Daoy (cell line): Measurements from ENCODE around the gene AP1G2. TPM values are rescaled to one million over a fixed set of nuclear protein-coding genes. Genes with fewer than 3 reads are reported as not detected.
A peak's percentile ranks its signal among the peaks of the same experiment; 100 is the strongest.

Source experiments
- DNase-seq: peaks from one replicate; pipeline ENCODE4 v3.0.0-alpha.2; 2015; ENCODE audit warnings: low read depth
- total RNA-seq: library from RNA; depleted of rRNA; stranded (reverse); fragments of >200 nt; shearing (Covaris generic); gene quantifications from 2 replicates; pipeline ENCODE4 v1.2.3, GENCODE V29; 2014

The AP1G2 gene
- total RNA-seq, 1 experiment from 2014 or later, result 10.2 TPM

DNA sequence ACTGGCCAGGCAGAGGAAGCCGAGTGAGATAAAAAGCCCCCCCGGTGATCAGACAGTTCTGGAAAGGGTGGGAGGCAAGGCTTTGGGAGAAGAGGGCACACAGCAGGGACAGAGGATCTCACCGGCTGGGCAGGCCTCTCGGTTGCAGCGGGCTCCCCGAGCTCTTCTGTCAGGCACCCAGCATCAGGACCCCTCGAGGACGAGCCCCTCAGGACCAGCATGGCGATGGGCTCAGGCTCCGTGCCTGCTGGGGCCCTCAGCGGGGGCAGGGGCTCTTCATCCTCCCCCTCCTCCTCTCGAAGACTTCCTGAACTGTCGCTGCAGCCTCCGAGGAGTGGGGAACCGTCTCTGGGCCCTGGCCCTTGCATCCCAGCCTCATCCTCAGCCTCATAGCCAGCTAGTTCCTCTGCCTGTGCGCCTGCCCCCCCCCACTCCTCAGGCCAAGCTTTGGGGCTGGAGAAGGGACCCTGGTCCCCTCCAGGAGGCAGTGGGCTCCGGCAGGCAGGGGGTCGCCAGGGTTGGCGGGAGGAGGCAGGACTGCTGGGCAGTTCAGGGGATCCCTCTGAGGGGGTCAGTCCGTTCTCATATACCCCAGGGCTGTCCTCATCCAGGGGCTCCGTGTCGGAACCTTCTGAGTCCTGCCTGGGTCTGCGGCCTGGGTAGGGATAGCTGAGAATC, 3.4 kb upstream of the AP1G2 start:
- no peak for DNase-seq

DNA sequence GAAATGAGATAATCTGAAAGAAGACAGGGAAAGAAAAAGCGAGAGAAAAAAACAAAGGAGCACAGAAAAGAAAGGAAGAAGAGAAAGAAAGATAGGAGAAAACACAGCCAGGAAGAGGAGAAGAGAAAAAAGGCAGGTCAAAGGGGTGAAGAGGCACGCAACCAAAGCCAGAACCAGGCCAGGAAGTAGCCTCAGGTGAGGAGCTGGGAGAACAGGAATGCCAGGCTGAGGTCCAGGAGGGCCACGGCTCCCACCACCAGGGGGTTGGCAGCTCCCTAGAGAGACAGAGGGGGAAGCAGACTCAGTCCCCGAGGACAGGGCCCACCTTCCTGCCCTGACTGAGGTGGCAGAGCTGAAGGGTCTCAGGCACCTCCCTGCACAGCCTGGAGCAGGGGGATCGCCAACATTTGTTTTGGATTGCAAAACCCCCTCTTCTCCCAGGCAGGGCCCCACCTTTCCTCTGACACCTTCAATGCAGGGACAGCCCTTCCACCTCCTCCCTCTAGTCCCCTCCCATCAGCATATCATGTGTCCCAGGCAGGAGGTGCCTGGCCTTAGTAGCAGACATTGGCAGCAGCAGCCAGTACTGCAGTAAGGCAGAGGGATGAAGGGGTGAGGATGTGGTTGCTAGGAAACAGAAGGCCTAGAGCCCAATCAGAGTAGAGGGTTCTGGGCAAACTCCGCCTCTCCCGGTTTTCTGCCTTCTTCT, 2.0 kb upstream of the AP1G2 start:
- DNase-seq, result peak; percentile 37

DNA sequence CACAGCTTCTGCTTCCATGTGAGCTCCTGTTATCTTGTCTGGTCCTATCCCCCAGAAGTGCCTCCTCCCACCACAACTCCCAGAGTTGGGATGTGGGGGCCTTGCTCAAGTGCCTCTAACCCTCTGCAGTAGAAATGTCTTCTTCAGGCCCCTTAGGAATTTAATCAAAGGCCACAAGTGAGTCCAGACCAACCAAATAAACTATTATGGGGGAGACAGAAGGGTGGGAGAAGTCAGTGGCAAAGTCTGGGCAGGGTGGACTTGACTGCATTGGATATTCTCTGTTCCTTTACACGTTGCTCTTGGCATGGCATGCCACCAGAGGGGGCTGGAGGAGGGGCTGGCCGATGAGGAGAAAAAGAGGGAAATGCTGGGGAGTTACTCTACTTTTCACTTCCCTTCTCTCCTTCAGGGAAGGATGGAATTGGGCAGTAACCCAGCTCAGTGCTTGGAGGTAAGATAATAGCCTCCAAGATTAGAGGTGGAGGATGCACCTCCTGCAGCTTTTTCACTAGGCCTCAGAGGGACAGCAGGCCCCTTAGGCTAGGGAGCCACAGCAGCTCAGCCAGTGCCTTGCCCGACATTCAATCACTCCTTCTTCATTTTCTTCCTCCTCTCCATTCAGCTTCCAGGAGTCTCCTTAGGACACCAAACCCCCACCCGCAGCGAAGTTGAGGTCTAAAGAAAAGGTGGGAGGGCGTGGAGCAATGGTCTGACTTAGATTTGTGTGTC, 1.2 kb upstream of the AP1G2 start:
- DNase-seq, result no peak

DNA sequence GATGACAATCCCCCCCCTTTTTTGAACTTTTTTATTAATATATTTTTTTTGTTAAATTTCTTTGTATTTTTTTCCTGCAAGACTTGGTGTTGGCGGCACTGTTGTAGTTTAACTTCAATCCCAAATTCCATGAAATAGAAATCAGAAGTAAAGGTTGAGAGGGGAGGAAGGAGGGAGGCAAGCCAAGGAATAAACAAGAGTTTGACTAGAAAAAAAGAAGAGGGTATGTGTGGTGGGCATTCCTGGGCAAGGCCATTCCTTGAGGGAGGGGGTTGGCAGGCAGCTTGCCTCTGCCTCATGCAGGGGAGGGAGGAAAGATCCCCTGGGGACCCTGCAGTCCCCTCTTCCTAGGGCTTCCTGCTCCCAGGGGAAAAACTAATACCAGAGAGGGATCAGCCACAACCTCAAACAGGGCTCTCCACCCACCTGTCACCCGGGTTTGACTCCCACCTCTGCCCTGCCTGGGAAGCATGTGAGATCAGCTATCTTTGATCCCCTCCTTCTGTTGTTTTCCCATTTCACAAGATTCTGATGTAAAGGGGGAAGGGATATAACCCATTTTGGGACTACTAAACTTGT, 519 bp upstream of the AP1G2 start:
- DNase-seq, result no peak

DNA sequence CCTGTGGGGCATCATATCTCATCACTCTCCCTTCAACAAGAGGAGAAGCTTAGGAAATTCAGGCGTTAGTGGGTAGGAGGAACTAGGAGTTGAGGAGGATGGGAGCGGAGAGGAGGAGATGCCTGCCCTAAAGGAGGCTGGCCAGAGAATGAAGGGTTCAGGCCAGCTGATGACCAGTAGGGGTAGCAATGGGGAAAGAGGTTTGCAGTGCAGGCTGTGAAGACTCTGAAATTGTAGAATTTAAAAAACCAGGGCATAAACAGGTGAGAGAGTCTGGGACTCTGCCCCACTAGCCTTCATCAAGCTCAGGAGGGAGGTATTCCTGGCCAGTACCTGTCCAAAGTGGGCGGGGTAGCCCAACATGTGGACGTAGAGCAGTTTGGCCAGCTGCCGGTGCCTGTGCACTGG, 809 bp downstream of the AP1G2 start:
- no peak for DNase-seq

DNA sequence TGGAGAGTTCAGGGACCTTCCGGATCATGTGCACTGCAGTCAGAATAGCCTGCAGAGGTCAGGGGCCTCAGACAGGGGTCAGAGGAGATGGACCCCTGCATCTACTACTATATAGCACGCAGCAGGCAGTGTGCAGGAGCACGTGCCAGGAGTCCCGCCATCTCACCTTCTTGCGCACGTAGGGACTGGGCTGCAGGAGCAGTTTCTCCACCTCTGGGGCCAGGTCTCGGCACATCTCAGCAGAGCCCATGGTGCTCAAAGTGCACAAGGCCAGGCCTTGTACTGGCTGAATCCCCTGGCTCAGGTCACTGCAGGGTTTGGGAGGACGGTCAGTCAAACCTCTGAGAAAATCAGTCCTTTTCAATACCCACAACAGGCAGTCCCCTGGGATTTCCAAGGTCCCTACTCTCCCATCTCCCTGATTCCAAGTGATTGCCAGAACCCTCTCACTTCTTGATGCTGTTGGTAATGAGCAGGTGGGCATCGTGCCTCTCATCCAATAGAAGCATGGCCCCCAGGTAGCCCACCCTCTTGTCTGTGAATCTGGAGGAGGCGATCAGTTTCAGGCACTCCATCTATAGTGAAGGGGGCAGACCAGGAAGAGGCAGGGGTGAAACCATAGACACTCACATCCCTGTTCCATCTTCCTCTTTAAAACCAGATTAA, 1.3 kb downstream of the AP1G2 start:
- no peak for DNase-seq

DNA sequence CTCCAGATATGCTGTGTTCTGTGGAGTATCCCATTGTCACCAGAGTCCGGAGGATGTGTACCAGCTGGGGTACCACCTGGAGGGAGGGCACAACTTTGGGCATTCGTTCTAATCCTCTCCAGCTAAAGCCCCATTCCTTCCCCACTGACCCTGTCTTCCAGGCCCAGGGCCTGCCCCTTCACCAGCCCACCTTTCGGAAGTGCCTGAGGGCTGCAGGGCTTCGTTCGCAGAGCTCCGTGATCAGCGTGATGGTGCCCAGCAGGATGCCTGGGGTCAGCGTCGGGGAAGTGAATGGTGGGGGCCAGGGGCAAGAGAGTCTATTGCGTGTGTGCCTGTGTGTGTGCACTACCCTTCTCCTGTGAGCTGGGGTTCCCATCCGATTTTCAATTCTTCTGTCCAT, 2.0 kb downstream of the AP1G2 start:
- no peak for DNase-seq

DNA sequence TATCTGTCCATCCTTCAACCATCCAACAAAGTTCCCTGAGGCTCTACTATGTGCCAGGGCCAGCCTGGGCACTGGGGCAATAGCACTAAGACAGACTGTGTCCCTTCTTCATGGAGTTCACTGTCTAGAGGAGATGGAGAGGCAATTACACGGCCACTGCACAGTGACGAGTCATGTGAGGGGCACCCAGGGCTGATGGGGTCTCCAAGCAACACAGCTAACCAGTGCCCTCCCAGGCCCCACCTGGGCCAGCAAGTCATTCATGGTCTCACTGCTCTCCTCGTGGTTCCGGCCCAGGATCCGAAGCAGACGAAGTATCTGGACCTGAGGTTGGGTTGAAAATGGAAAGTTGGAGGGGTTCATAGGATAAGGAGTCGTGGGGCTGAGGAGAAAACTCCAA, 2.7 kb downstream of the AP1G2 start:
- no peak for DNase-seq

DNA sequence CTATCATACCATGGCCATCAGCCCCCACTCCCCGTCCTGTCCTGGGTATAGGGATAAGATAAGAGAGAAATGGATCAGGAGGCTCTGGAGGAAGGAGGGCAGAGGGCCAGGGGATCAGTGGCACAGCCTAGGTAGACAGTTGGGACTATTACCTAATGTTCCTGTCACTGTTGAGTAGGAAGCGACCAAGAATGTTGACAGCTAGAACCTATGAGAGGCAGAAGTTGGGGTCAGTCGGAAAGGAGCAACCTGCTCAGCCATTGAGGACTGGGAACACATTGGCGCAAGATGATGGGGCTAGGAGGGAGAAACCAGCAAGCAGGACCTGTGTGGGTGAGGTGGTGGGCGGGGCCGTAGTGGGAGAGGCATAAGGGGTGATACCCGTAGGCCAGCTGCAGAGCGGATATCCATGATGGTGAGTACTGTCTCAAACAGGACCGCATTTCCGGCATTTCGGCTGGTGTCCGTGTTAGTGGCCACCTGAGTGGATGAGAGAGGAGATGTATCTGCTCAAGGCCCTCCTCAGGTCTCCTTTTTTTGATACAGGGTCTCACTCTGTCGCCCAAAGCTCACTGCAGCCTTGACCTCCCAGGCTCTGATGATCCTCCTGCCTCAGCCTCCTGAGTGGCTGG, 3.3 kb downstream of the AP1G2 start:
- DNase-seq, result no peak

DNA sequence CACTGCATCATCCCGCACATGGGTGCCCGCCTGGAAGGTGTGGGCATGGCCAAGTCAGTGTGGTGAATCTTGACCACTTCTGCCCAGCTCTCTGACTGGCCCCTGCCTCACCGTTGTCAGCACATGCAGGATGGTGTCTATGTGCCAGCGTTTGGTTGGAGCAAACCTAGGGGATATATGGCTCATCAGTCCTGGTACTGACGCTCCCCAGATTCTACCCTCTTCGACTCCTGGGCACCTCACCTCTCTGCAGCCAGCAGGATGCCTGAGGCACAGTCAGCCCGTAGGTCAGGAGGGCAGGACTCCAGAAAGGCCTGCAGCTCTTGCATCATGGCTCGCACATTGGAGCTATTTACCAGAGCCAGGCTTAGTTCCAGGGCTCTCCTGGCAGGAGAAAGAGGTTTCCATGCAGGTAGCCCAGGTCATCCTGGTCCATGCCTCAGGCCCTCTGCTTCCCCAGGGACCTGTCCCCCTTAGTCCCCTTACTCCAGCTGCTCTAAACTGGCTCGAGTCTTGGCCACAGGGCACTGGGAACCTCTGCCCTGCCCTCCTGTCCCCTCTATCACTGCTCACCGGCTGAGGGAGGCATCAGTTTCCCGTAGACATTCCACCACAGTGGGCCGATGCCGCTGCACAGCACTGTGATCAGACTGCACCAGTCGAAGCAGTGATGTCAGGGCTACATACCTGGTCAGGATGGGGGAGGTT, 4.0 kb downstream of the AP1G2 start:
- no peak for DNase-seq

DNA sequence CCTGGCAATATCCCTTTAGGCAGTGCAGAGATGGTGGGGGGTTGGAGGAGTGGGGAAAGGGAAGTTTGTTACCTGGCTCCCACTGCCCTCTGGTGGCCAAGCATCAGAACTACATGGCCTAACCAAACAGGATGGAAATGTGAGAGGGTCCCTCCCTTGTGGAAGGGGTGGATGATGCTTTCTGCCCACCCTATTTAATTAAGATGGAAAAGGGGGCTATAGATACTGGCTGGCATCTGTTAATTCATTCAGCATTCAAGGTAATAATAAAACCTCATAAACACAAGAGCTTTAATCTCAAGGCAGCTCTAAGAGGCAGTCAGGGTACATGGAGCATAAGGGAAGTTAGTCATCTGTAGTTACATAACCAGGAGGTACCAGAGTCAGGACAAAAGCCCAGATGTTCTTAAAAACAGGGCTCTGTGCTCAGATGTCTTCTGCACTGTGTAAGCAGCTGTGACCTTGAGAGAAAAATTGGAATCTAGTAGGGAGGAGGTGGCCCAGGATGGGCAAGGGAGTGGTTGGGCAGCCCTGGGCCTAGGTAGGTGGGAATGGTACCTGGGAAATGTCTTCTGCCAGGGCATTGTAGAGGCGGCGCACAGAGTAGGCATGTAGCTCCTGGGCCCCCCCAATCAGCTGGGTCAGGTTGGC, 4.6 kb downstream of the AP1G2 start:
- DNase-seq, result peak; percentile 67

DNA sequence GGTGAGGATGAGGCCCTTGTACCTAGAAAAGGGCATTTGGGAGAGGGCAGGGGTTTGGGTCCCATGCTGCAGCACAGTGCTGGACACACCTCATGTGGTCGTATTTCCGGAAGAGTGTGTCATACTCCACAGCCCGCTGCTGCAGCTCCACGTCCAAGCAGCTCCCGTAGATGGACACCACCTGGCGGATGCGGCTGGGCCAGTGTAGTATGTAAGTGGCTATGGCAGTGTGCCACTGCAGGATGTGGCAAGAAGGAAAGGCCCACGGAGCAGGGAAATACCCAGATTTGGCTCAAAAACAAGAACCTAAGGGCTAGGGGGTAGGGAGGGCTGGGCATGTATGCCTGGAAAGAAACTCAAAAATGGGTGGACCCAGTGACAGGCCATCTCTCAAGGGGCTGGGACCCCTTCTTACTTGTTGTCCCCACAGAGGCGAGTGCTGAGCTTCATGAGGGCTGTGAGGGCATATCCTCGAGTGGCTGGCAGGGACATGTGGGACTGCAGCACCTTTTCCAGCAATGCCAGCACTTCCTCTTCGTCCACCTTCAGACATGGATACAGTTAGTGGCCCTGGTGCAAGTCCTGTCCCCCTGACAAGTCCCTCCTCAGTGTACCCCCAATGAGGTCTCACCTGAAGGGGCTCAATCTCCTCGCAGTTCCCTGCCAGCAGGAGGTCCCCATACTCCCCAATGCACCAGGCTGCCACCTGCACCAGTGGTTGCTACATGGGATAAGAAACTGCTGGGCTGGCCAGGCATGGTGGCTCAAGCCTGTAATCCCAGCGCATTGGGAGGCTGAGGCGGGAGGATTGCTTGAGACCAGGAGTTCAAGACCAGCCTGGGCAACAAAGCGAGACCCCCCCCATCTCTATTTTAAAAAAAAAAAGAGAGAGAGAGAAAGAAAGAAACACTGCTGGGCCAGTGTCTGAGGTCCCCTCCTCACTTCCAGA, 5.4 kb downstream of the AP1G2 start:
- peak; percentile 93 for DNase-seq

DNA sequence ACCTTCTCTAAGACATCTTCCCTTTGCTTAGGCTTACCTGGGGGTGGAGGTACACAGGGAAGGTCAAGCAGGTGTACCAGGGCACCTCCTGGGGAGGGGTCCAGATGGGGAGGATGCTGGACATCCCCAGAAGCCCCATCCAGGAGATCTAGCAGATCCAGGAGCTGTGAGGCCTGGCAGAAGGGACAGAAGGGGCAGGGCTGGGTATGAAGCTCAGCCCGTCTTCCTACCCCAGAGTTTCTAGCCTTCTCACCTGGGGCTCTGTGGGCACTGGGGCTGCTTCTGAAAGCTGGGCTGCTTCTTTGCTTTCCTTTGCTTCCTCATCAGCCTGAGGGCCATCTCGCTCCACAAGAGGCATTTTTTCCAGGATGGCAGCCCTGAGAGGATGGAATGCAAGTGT, 6.3 kb downstream of the AP1G2 start:
- no peak for DNase-seq

DNA sequence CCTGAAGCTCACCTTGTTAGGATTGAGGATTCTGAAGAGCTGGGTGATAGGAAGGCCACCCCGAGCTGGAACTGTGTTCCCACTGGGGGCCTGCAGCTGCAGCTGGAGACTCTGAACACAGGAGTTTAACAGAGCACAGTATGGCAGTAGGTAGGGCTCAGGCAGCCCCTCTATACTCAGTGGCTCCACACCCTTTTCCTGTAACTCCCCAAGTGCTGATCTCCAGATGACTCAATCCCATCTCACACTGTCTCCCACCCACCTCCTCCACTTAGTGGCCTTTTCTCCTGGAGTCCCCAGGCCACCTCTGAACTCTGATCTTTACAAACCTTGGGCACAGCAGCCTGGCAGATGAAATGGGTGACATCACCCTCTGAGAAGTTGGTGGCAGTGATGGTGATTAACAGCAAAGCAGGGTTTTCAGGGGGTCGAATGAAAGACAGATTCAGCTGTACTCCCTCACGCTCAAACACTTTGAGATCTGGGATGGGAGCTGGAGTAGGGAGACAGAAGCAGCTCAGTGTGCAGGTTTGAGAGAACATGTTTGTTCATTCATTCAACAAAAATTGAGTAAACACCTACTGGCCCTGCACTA, 7.6 kb downstream of the AP1G2 start:
- DNase-seq, result no peak

DNA sequence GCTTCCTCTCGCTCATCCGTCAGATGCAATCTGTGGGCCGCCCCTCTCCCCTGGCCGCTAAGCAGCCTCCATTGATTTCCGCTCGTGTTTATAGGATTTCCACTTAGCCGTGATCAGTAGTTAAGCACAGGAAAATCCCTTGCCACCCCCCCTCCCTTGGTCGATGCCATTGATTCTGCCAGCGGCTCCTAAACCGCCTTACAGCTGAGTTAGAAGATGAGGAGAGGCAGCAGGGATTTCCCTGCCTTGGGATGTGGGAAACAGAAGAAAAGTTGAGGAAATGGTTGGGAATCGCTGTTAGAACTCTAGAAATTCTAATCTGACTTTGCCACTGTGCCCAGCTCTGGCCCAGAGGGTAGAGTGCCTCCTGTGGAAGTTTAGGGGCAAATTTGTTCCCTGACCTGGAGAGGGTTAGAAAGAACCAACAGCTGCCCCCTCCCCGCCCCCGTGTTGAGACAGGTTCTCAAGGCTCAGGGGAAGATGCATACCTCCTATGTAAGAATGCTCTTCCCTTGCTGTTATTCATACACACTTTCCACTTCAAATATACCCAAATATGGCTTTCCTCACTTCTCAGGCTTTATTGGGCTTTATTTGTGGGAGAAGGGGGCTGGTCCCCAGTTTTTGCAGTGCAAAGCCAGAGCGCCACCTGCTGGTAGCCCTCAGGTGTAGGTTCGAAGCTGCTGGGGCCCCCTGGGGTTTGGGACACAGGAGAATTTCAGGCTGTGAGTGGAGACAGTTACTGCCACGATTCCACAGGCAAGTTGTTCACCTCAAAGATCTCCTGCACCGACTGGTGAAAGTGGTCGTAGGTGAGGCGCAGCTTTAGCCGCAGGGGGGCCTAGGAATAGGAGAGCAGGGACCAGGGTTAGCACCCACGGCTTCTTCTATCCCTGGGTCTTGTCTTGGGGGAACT, 8.3 kb downstream of the AP1G2 start:
- peak; percentile 64 for DNase-seq

DNA sequence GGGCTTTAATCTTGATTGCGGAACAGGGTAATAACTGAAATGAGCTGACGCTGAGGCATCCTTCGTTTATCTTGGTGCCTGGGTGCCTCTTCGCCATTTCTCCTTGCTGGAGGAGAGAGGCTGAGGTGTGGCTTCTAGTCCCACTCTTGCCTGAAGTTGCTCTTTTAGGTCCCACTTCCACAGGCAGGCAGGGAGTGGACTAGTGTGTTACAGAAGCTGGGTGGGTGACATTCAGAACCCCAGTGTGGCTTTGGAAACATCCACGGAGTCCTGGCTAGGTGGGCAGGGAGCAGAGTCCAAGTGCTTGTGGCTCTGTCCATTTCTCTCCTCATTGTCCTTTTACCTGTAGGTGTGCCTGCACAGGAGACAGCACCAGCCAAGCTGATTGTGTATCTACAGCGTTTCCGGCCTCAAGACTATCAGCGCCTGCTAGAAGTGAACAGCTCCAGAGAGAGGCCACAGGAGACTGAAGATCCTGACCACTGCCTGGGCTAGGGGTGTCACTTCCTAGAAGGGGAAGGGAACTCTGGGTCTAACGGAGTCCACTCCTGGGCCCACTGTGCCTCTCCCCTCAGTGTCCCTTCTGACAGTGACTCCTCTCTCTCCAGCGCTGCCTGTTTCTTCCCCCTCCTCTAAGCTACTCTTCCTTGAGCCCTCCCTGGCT, 9.1 kb downstream of the AP1G2 start:
- DNase-seq, result no peak

DNA sequence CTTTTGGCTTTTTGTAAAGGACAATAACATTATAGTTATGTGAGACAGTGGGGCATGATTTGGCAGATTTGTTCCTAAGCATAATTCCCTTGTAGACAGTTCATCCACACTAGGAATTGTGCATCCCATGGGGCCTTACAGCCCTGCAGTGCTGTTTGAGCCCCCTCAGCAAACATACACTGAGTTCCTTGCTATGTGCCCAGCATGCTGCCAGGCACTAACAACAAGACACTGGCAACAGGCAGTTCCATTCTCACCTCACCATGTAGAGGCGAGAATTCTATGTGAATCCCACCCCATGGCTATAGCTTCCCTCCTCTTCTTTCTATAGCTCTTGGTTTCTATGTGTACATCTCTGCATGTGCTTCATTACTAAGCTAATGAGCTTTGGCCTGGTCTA, 9.6 kb downstream of the AP1G2 start:
- DNase-seq, result no peak
